Measurements from ENCODE around the gene GREB1L.
A peak's percentile ranks its signal among the peaks of the same experiment; 100 is the strongest.

Gene GREB1L

DNA sequence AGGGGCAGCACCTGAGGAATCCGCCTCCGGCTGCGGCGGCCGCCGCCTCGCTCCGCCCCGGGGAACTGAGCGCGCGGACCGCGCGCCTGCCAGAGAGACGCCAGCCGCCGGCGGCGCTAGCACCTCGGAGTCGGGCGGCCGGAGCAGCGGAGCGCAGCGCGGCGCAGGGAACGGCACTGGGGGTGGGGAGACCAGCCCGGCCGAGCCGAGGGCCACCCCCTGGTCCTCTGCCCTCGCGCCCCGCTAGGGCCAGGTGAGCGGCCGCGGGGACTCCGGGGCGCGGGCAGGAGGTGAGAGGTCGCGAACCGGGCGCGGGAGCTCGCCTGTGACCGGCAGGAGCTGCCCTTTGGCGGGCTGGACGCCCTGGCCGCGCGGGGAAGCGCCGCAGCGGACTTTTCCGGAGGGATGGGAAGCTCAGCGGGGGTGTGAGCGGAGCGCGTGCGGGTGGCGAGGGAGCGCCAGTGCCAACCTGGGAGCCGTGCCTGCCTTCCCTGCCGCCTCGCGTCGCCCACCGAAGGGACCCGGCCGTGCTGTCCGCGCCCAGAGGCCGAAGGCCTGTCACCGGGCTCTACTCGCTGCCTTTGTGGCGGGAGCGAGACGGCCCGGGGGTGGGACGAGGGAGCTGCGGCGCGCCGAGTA is at the start of gene GREB1L:
Gene GREB1L, plus strand, starts transcription at position 92 of the 639 bp plus-strand sequence. CDS start 141,287 bp downstream, outside the sequence.
- no peak for DNase-seq (ENCODE audit: low read depth, low spot score)
- TF ChIP-seq ZNF274 (IDR thresholded peaks at IDR 0.05; ENCODE audit: low read depth, low read length) (no peak), YY1 (IDR thresholded peaks at IDR 0.05; ENCODE audit: insufficient read depth, insufficient read length) (no peak), SUZ12 (IDR thresholded peaks at IDR 0.05; ENCODE audit: extremely low read depth, insufficient read depth, insufficient read length) (no peak)
- H3K4me1 ChIP-seq (ENCODE audit: insufficient read depth, insufficient read length): no peaks in the 10 kb centered on the region
- no peaks in the 10 kb centered on the region for H3K36me3 ChIP-seq (ENCODE audit: insufficient read depth, insufficient read length, low read length)
- peak within 1 kb of the TSS; percentile 62 for H3K4me3 ChIP-seq (ENCODE audit: insufficient read length, low read depth)
- H3K9me3 ChIP-seq (ENCODE audit: insufficient read depth, low read length): no peaks in the 10 kb centered on the region
- peak within 1 kb of the TSS; percentile 82 for H3K9ac ChIP-seq (ENCODE audit: insufficient read length, low read depth)
- peaks cover 55% of the 10 kb centered on the region for H3K27me3 ChIP-seq (ENCODE audit: insufficient read depth, insufficient read length)

DNA sequence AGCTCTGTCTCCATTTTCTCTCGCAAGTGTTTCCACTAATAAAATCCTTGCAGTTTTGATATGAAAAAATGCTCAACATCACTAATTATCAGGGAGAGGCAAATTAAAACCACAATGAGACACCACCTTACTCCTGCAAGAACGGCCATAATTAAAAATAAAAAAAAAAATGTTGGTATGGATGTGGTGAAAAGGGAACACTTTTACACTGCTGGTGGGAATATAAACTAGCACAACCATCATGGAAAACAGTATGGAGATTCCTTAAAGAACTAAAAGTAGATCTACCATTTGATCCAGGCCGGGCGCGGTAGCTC is 49.8 kb upstream of the GREB1L start:
- TF ChIP-seq YY1 (IDR thresholded peaks at IDR 0.05; ENCODE audit: insufficient read depth, insufficient read length) (no peak), ZNF274 (IDR thresholded peaks at IDR 0.05; ENCODE audit: low read depth, low read length) (no peak), SUZ12 (IDR thresholded peaks at IDR 0.05; ENCODE audit: extremely low read depth, insufficient read depth, insufficient read length) (no peak)
- Histone ChIP-seq H3K27me3 (ENCODE audit: insufficient read depth, insufficient read length) (no peaks in the 10 kb centered on the region), H3K9me3 (ENCODE audit: insufficient read depth, low read length) (no peaks in the 10 kb centered on the region), H3K4me3 (ENCODE audit: insufficient read length, low read depth) (no peak overlapping the region), H3K4me1 (ENCODE audit: insufficient read depth, insufficient read length) (no peaks in the 10 kb centered on the region), H3K36me3 (ENCODE audit: insufficient read depth, insufficient read length, low read length) (no peaks in the 10 kb centered on the region), H3K9ac (ENCODE audit: insufficient read length, low read depth) (no peak overlapping the region)
- DNase-seq (ENCODE audit: low read depth, low spot score): no peak

DNA sequence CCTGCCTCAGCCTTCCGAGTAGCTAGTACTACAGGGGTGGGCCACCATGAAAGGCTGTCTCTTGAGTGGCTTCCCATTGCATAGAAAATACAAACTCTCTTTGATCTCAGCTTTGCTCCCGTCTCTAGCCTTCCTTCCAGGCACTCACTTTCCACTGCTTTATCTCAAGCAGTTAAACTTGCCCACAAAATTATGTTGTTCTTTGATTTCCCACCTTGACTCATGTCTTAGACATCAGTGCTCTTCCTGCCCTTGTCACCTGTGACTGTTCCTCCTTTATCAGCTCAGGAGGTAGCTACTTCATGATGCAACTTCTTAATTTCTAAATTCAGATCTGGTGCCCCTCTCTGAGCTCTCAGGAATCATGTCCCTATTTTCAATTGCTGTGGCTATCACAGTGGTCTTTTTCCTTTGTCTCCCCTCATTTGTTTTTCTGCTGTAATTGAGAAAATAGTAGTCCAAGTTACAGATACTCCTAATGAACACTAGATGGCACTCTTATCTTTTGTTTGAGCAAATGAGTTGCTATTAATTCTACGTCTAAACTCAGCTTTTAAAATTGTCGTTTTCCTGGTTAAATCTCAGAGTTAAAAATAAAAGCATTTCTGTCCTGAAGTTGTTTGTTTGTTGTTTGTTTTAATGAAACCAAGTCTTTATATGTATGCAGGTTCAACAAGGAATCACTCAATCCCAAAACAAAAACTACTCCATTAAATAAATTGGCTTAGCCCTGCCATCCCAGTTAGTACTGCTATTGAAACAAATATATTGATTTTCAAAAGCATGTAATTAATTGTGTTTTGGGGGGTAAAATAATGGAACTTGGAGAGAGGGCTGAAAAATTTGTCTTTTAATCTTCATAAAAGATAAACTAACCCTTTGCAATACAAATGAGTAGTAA is 46.9 kb upstream of the GREB1L start:
- TF ChIP-seq ZNF274 (IDR thresholded peaks at IDR 0.05; ENCODE audit: low read depth, low read length) (no peak), YY1 (IDR thresholded peaks at IDR 0.05; ENCODE audit: insufficient read depth, insufficient read length) (no peak), SUZ12 (IDR thresholded peaks at IDR 0.05; ENCODE audit: extremely low read depth, insufficient read depth, insufficient read length) (no peak)
- Histone ChIP-seq H3K9ac (ENCODE audit: insufficient read length, low read depth) (no peak overlapping the region), H3K36me3 (ENCODE audit: insufficient read depth, insufficient read length, low read length) (no peaks in the 10 kb centered on the region), H3K27me3 (ENCODE audit: insufficient read depth, insufficient read length) (no peaks in the 10 kb centered on the region), H3K4me3 (ENCODE audit: insufficient read length, low read depth) (no peak overlapping the region), H3K4me1 (ENCODE audit: insufficient read depth, insufficient read length) (no peaks in the 10 kb centered on the region), H3K9me3 (ENCODE audit: insufficient read depth, low read length) (no peaks in the 10 kb centered on the region)
- DNase-seq (ENCODE audit: low read depth, low spot score): peak; percentile 0

DNA sequence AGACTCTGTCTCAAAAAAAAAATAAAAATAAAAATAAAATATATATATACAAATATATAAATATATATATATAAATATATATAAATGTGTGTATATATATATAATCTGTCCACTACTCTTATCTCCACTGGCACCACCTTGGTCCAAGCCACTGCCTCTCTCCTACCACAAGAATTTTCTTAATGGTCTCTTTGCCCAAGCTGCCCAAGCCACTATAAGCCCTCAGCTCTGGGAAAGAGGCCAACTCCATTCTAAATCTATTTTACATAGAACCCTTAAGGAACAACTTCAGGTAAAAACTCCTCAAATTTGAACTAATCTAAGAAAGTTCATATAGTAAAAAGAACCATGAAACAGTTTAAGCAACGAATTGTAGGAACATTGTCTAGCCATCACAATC is 45.6 kb upstream of the GREB1L start:
- DNase-seq (ENCODE audit: low read depth, low spot score): no peak
- no peak overlapping the region for H3K4me3 ChIP-seq (ENCODE audit: insufficient read length, low read depth)
- no peaks in the 10 kb centered on the region for H3K9me3 ChIP-seq (ENCODE audit: insufficient read depth, low read length)
- no peaks in the 10 kb centered on the region for H3K36me3 ChIP-seq (ENCODE audit: insufficient read depth, insufficient read length, low read length)
- TF ChIP-seq YY1 (IDR thresholded peaks at IDR 0.05; ENCODE audit: insufficient read depth, insufficient read length): no peak
- TF ChIP-seq SUZ12 (IDR thresholded peaks at IDR 0.05; ENCODE audit: extremely low read depth, insufficient read depth, insufficient read length): no peak
- TF ChIP-seq ZNF274 (IDR thresholded peaks at IDR 0.05; ENCODE audit: low read depth, low read length): no peak
- no peak overlapping the region for H3K9ac ChIP-seq (ENCODE audit: insufficient read length, low read depth)
- no peaks in the 10 kb centered on the region for H3K27me3 ChIP-seq (ENCODE audit: insufficient read depth, insufficient read length)
- H3K4me1 ChIP-seq (ENCODE audit: insufficient read depth, insufficient read length): no peaks in the 10 kb centered on the region

DNA sequence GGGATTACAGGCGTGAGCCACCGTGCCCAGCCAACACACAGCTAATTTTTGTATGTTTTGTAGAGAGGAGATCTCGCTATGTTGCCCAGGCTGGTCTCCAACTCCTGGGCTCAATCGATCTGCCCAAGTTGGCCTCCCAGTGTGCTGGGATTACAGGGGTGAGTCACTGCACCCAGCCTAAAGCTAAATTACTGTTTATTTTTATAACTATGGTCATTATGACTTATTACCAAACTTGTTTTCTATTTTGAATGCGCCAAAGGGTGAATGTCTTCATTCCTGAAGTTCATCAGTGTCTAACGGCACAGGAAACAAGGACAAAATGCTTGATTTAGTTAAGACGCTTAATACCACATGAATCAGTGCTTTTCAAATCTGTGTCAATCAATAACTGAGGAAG is 38.9 kb upstream of the GREB1L start:
- no peak for DNase-seq (ENCODE audit: low read depth, low spot score)
- no peaks in the 10 kb centered on the region for H3K36me3 ChIP-seq (ENCODE audit: insufficient read depth, insufficient read length, low read length)
- no peak overlapping the region for H3K9ac ChIP-seq (ENCODE audit: insufficient read length, low read depth)
- no peak overlapping the region for H3K4me3 ChIP-seq (ENCODE audit: insufficient read length, low read depth)
- H3K9me3 ChIP-seq (ENCODE audit: insufficient read depth, low read length): no peaks in the 10 kb centered on the region
- no peaks in the 10 kb centered on the region for H3K27me3 ChIP-seq (ENCODE audit: insufficient read depth, insufficient read length)
- H3K4me1 ChIP-seq (ENCODE audit: insufficient read depth, insufficient read length): no peaks in the 10 kb centered on the region
- TF ChIP-seq ZNF274 (IDR thresholded peaks at IDR 0.05; ENCODE audit: low read depth, low read length): no peak
- no peak for TF ChIP-seq SUZ12 (IDR thresholded peaks at IDR 0.05; ENCODE audit: extremely low read depth, insufficient read depth, insufficient read length)
- TF ChIP-seq YY1 (IDR thresholded peaks at IDR 0.05; ENCODE audit: insufficient read depth, insufficient read length): no peak

DNA sequence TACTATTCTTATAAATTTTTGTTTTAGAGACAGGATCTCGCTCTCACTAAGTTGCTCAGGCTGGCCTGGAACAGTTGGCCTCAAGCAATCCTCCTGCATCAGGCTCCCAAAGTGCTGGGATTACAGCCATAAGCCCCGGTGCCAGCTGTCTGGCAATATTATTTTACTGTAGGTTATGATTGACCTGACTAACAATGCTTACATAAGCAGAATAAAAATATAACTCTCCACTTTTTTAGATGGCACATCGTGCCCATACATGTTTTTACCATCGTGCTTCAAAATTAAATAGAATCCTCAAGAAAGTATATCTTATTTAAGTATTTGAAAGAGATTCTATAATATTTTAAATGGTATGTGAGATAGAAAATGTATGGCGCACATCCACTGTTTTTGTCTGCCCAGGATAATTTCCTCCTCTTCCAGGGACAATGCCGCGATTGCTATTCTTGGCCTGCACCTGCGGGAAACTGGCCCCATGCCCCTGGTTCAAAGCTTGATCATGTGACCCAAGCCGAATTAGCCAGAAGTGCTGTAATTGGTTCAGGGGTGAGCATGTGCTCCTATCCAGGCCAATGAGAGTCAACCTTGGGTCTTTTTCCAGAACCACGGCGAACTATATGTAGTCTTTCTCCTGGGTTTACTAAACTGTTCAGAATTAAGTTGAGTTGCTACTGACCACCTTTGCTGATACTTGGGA is 38.3 kb upstream of the GREB1L start:
- no peaks in the 10 kb centered on the region for H3K36me3 ChIP-seq (ENCODE audit: insufficient read depth, insufficient read length, low read length)
- no peak overlapping the region for H3K4me3 ChIP-seq (ENCODE audit: insufficient read length, low read depth)
- H3K9ac ChIP-seq (ENCODE audit: insufficient read length, low read depth): no peak overlapping the region
- no peaks in the 10 kb centered on the region for H3K9me3 ChIP-seq (ENCODE audit: insufficient read depth, low read length)
- no peaks in the 10 kb centered on the region for H3K27me3 ChIP-seq (ENCODE audit: insufficient read depth, insufficient read length)
- no peak for TF ChIP-seq YY1 (IDR thresholded peaks at IDR 0.05; ENCODE audit: insufficient read depth, insufficient read length)
- TF ChIP-seq SUZ12 (IDR thresholded peaks at IDR 0.05; ENCODE audit: extremely low read depth, insufficient read depth, insufficient read length): no peak
- no peak for TF ChIP-seq ZNF274 (IDR thresholded peaks at IDR 0.05; ENCODE audit: low read depth, low read length)
- H3K4me1 ChIP-seq (ENCODE audit: insufficient read depth, insufficient read length): no peaks in the 10 kb centered on the region
- no peak for DNase-seq (ENCODE audit: low read depth, low spot score)

DNA sequence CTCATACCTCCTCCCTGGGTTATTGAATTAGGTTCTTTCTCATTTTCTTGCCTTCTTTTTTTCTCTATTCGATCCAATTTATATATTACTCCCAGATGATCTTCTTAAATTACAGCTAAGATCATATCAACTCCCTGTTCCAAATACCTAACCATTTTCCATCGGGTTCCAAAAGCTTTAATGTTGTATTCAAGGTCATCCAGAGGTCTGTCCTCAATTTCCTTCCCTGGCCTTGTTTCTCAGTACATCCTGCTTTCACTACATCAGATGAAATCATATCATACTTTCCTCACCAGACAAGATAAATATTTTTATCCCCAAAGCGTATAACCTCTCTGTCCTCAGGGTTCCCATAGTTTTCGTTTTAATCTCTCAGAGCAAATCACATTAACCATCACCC is 36.3 kb upstream of the GREB1L start:
- no peak for TF ChIP-seq ZNF274 (IDR thresholded peaks at IDR 0.05; ENCODE audit: low read depth, low read length)
- TF ChIP-seq YY1 (IDR thresholded peaks at IDR 0.05; ENCODE audit: insufficient read depth, insufficient read length): no peak
- no peak for TF ChIP-seq SUZ12 (IDR thresholded peaks at IDR 0.05; ENCODE audit: extremely low read depth, insufficient read depth, insufficient read length)
- Histone ChIP-seq H3K4me3 (ENCODE audit: insufficient read length, low read depth) (no peak overlapping the region), H3K9me3 (ENCODE audit: insufficient read depth, low read length) (no peaks in the 10 kb centered on the region), H3K36me3 (ENCODE audit: insufficient read depth, insufficient read length, low read length) (no peaks in the 10 kb centered on the region), H3K4me1 (ENCODE audit: insufficient read depth, insufficient read length) (no peaks in the 10 kb centered on the region), H3K9ac (ENCODE audit: insufficient read length, low read depth) (no peak overlapping the region), H3K27me3 (ENCODE audit: insufficient read depth, insufficient read length) (no peaks in the 10 kb centered on the region)
- no peak for DNase-seq (ENCODE audit: low read depth, low spot score)
